Stimulated activated CD8-positive, alpha-beta memory T cell treated with anti-CD3 and anti-CD28 coated beads, Interleukin-2, amount 100 ng/mL, for 48 hours (primary cell): Measurements from ENCODE around the gene ARHGAP9.
"Not testable (repeated sequence)": the region's sequence is repeated elsewhere in the genome, so short reads cannot be mapped to it uniquely, and the experiment has no call there.

ENCODE experiments used
- DNase-seq, 2 donors: peaks; one replicate each; pipeline ENCODE4 v3.0.0-alpha.2; 2020; ENCODE audit warnings: low read depth in 2 of 2

ARHGAP9 gene

DNA sequence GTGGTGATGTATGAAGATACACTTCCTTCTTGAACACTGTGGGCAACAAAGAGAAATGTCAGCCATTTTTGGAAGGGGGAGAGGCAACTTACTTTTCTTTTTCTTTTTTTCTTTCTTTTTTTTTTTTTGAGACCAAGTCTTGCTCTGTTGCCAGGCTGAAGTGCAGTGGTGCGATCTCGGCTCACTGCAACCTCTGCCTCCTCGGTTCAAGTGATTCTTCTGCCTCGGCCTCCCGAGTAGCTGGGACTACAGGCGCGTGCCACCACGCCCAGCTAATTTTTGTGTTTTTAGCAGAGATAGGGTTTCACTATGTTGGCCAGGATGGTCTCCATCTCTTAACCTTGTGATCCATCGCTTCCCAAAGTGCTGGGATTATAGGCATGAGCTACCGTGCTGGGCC lies 38.1 kb upstream of the ARHGAP9 start:
- not testable (repeated sequence) for DNase-seq

DNA sequence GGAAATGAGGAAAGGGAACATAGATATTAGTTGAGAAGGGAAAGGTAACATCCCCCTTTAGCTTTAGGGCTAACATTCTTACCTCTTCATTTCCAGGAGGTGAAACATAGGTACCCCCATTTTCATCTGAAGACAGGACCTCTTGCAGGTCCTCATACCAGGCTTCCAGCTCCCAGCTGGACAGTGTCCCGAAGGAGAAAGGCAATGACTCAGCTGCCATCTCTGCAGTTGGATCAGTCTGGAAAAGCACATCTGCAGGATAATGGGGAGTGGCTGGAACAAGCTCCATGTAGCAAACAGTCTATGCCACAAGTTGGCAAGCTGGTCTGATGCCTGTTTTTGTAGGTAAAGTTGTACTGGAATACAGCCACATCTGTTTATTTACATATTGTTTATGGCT lies 37.5 kb upstream of the ARHGAP9 start:
- no peak for DNase-seq

DNA sequence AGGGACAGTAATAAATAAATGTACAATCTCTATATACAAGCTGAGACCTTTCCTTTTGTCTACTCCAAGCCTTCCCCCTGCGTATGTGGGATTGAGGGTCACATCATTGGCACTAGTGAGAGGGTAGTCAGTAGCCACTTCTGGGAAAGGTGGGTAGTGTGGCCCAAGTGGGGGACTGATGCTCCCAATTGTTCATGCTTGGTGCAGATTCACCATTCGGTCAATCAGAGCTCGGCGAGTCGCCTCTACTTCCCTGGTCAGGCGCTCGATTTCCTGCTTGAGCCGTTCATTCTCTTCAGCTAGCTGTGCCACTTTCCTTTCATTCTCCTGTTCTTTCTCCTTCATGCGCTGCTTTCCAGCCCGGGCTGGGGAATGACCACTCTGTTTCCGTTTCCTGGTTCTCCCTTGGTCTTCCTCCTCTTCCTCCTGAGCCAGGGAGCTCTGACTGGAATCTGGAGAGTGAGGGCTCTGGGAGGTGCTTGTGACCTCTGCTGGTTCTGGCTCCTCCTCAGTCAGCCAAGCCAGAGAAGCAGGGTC lies 37.0 kb upstream of the ARHGAP9 start:
- DNase-seq, result no peak

DNA sequence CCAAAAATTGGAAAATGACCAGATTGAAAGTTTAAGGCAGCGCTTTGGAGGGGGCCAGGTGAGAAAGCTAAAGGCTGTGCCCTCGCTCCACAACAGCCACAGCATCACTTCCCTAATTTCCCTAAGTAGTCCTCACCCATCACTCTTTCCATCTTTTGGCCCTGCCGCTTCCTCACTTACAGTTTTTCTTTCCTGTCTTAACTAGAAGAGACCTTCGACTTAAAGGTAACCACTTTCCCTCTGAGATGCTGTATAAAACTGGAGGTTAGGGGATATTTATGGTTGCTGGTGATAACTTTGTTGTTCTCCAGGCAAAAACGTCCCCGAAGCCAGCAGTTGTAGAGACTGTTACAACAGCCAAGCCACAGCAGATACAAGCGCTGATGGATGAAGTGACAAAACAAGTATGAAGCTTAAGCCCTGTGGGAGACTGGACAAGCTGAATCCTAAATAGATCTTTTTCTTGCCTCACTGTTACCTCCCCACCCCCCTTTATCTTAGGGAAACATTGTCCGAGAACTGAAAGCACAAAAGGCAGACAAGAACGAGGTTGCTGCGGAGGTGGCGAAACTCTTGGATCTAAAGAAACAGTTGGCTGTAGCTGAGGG lies 36.4 kb upstream of the ARHGAP9 start:
- DNase-seq, result no peak

DNA sequence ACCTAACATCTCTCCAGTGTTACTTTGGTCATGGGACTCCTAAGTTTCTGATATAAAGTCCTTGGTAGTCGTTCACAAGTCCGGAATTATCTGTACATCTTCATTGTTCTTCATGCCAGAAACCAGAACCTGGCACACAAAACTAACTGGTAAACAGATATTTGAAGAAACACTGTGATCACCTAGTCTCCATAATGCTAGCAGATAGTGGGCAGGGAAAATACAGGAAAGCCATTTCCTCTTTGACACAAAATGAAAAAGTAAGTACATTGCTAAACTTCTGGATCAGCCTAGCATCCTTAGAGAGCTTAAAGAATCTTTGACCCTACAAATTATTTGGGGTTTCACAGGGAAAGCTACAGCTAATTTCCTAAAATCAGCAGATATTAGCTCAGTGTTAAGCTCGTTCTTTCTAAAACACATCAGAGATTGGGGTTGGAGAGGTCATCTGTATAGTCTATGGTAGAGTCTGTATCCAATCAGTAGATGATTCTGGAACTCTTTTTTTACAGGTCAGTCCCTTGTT lies 35.8 kb upstream of the ARHGAP9 start:
- DNase-seq, result no peak

DNA sequence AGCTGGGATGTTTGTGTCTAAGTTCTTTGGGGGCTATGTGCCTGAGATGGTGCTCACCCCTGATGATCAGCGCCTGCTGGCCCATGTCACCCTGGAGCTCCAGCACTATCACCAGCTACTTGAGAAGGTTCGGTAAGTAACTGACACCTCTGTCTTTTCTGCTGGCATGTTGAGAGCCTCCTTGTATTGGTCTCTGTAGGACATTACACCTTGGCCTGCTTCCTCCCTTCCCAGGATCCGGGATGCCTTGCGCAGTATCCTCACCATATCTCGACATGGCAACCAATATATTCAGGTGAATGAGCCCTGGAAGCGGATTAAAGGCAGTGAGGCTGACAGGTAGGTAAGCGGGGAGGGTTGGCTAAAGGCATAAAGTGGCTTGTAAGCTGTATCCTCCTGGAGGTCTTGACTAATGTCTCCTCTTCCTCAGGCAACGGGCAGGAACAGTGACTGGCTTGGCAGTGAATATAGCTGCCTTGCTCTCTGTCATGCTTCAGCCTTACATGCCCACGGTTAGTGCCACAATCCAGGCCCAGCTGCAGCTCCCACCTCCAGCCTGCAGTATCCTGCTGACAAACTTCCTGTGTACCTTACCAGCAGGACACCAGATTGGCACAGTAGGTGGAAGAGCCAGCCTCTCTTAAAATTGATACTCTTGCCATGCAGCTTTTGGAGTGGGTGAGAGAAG lies 35.2 kb upstream of the ARHGAP9 start:
- DNase-seq, result no peak

DNA sequence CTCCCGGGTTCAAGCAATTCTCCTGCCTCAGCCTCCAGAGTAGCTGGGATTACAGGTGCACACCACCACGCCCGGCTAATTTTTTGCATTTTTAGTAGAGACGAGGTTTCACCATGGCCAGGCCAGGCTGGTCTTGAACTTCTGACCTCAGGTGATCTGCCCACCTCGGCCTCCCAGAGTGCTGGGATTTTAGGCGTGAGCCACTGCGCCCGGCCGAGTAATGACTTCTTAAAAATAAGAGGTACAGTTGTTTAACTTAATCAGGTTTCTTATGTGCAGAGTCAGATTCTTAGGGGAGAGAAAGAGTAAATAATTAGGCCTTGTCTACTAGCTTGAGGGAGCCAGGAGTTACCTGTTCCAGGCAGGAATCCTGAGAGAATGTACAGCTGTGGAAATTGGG lies 34.6 kb upstream of the ARHGAP9 start:
- DNase-seq, result not testable (repeated sequence)

DNA sequence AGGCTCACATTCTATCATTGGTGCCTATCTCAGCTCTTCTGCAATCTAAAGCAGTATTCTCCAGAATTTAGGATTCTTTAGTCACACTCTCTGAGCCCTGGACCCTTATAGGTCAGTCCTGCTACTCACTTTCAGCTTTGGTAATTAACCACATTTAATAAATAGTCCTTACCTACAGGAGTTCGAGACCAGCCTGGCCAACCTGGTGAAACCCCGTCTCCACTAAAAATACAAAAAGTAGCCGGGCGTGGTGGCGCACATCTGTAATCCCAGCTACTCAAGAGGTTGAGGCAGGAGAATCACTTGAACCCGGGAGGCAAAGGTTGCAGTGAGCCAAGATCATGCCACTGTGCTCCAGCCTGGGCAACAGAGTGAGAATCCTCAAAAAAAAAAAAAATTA lies 34.0 kb upstream of the ARHGAP9 start:
- not testable (repeated sequence) for DNase-seq

DNA sequence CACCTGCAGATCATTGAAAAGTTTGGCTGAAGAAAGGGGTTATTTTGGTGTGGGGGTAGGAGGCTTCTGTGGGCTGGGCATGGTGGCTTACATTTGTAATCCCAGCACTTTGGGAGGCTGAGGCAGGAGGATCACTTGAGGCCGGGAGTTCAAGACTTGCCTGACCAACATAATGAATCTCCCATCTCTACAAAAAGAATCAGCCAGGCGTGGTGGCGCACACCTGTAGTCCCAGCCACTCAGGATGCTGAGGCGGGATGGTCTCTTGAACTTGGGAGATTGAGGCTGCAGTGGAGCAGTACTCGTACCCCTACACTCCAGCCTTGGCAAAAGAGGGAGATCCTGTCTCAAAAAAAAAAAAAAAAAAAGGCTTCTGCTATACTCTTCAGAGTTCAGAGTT lies 33.6 kb upstream of the ARHGAP9 start:
- no peak for DNase-seq

DNA sequence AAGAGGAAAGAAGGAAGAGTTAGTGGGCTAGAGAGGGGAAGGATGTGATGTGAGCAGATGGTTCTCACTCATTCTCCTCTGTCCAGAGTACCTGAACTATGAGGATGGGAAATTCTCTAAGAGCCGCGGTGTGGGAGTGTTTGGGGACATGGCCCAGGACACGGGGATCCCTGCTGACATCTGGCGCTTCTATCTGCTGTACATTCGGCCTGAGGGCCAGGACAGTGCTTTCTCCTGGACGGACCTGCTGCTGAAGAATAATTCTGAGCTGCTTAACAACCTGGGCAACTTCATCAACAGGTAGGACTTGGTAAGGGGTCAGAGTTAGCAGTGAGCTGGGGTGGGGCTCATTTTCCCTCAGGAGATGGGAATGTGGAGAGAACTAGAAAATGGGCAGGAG lies 33.0 kb upstream of the ARHGAP9 start:
- DNase-seq, result no peak

DNA sequence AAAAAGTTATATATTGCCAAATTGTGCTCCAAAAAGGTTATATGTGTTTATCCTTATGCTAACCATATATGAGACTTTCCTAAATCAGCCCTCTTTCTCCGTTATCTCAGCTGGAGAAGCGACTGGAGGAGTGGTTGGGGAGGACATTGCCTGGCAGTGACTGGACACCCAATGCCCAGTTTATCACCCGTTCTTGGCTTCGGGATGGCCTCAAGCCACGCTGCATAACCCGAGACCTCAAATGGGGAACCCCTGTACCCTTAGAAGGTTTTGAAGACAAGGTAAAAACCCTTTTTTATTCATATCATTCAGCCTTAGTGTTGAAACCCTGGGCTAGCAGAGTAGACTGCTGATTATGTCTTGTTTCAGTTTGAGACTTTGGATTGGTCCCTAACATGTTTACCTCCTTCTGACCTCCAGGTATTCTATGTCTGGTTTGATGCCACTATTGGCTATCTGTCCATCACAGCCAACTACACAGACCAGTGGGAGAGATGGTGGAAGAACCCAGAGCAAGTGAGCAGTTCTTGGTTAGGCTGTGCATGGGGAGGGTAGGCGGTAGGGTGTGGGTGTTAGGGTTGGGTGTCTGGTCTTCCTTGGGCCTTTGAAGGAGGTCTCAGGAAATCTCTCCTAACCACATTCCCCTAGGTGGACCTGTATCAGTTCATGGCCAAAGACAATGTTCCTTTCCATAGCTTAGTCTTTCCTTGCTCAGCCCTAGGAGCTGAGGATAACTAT lies 32.1 kb upstream of the ARHGAP9 start:
- DNase-seq, result no peak

DNA sequence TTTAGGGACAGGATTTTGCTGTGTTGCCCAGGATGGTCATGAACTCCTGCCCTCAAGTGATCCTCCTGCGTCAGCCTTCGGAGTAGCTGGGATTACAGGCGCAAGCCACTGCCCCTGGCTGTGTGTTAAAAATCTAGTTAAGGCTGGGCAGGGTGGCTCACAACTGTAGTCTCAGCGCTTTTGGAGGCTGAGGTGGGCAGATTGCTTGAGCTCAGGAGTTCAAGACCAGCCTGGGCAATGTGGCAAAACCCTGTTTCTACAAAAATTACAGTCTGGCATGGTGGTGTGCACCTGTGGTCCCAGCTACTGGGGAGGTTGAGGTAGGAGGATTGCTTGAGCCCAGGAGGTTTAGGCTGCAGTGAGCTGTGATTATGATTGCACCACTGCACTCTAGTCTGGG lies 31.5 kb upstream of the ARHGAP9 start:
- DNase-seq, result no peak

DNA sequence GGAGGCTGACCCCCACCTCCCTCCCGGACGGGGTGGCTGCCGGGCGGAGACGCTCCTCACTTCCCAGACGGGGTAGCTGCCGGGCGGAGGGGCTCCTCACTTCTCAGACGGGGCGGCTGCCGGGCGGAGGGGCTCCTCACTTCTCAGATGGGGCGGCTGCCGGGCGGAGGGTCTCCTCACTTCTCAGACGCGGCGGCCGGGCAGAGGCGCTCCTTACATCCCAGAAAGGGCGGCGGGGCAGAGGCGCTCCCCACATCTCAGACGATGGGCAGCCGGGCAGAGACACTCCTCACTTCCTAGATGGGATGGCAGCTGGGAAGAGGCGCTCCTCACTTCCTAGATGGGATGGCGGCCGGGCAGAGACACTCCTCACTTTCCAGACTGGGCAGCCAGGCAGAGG lies 28.1 kb upstream of the ARHGAP9 start:
- DNase-seq, result not testable (repeated sequence)

DNA sequence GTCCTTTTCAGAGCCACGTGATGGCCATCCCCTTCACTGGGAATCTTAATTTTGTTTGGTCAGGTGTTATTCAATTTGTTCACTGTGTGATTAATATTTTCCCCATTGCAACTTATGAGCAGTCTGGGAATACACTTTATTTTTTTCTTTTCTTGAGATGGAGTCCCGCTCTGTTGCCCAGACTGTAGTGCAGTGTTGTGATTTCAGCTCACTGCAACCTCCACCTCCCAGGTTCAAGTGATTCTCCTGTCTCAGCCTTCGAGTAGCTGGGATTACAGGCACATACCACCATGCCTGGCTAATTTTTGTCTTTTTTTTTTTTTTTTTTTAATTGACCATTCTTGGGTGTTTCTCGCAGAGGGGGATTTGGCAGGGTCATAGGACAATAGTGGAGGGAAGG lies 26.9 kb upstream of the ARHGAP9 start:
- not testable (repeated sequence) for DNase-seq

DNA sequence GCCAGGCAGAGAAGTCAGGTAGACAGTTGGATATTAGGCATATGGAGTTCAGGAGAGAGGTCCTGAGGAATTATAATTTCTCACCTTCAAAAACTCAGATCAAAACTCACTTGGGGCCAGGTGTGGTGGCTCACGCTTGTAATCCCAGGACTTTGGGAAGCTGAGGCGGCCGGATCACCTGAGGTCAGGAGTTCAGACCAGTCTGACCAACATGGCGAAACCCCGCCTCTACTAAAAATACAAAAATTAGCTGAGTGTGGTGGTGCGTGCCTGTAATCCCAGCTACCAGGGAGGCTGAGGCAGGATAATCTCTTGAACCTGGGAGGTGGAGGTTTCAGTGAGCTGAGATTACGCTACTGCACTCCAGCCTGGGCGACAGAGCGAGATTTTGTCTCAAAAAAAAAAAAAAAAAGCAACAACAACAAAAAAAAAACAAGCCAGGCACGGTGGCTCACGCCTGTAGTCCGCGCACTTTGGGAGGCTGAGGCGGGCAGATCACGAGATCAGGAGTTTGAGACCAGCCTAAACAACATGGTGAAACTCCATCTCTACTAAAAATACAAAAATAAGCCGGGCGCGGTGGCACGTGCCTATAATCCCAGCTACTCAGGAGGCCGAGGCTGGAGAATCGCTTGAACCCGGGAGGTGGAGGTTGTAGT lies 22.8 kb upstream of the ARHGAP9 start:
- not testable (repeated sequence) for DNase-seq

DNA sequence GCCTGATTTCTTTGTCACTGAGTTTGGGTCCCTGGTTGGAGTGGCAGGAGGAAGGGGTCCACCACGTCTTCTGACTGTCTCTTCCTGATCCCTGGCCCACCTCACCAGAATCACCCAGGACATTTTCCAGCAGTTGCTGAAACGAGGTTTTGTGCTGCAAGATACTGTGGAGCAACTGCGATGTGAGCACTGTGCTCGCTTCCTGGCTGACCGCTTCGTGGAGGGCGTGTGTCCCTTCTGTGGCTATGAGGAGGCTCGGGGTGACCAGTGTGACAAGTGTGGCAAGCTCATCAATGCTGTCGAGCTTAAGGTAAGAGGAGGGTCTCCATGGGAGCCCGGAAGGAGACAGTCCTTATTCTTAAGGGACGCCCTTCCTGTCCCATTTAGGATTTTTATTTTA lies 20.5 kb upstream of the ARHGAP9 start:
- no peak for DNase-seq

DNA sequence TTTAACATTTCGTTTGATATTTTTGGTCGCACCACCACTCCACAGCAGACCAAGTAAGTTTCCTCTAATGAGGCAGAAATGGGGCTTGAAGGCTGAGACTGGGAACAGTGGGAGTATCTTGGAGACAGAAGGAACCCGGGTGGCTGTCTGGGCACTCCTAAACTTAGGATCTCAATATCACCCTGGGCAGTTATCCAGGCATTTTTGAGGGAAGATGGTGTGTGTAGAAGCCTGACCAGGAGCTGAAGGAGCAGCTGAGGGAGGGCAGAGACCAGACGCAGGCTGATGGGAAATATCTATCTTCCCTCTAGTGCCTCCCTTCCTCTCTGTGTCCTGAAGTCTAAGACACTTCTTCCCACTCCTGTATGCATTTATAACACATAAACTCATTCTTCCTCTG lies 18.9 kb upstream of the ARHGAP9 start:
- no peak for DNase-seq

DNA sequence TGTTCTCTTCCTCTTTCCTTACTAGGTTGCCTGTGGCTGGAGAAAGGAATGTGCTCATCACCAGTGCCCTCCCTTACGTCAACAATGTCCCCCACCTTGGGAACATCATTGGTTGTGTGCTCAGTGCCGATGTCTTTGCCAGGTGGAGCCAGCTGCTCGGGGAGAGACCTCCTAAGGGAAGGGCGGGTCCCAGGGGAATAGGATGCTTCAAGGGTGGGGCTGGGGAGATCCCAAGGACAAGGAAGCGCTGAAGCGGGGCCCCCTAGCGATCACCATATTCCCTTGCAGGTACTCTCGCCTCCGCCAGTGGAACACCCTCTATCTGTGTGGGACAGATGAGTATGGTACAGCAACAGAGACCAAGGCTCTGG lies 18.5 kb upstream of the ARHGAP9 start:
- DNase-seq, result no peak

DNA sequence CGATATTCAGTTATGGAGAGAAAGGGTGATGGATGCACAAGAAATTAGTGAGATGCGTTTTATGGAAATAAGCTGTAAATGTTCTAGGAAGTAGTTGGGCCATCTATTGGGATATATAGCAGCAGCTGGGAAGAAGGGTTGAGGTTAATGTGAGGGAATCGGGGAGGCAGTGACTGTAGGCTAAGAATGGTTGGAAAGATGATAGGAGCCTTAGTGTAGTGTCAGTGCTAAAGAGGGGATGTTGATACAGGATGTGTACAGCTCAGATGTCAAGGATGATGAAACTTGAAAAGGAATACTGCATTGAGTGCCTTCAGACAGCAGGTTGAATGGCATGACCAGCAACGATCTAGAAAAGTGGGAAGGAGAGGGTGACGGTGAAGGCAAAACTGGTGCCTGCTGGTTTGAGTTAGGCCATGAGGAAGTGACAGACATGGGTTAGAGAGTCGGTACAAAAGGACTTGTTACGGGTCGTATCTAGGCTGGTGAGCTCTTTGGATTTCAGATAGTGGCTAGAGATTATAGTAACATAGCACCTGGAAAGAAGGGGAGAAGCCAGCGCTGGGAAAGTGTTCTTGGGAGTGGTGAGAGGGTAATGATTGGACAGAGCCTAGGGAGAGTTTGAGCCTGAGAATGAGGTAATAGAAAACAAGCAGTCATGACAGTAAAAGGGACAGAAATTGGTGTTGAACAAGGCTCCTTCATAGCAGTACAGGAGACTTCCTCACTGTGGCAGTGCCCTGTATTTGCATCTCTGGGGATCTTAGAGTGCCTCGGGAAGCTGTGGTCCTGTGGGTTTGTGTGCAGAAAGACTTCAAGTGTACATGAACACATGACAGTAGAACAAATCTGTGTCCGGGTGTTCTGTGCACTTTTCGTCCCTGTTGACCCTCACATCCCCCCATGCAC lies 17.8 kb upstream of the ARHGAP9 start:
- DNase-seq, result no peak

DNA sequence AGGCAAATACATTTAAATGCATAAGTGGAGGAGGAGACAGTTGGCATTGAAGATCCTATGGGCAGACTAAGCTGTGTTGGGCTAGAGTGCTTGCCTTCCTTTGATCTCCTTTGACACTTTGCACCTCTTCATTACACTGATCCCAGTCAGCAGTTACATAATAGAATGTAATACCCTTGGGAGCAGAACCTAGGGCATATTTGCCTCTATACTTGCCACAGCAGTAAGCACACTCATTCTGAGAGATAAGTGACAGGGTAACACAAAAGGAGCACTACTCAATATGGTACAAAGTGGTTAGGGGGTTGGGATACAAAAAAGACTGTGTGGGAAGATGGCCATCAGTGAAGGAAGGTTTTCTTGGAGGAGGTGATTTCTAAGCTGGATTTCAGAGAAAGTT lies 17.2 kb upstream of the ARHGAP9 start:
- DNase-seq, result no peak

DNA sequence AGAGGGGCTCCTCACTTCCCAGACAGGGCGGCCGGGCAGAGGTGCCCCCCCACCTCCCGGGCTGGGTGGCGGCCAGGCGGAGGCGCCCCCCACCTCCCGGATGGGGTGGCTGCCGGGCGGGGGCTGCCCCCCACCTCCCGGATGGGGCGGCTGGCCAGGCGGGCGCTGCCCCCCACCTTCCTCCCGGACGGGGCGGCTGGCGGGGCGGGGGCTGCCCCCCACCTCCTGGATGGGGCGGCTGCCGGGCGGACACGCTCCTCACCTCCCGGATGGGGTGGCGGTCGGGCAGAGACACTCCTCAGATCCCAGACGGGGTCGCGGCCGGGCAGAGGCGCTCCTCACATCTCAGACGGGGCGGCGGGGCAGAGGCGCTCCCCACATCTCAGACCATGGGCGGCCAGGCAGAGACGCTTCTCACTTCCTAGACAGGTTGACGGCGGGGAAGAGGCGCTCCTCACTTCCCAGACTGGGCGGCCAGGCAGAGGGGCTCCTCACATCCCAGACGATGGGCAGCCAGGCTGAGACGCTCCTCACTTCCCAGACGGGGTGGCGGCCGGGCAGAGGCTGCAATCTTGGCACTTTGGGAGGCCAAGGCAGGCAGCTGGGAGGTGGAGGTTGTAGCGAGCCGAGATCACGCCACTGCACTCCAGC lies 15.5 kb upstream of the ARHGAP9 start:
- DNase-seq, result not testable (repeated sequence)
